Measurements from ENCODE around the gene JMJD8. TPM values are rescaled to one million over a fixed set of nuclear protein-coding genes. Genes with fewer than 3 reads are reported as not detected.
A peak's percentile ranks its signal among the peaks of the same experiment; 100 is the strongest.

Gene JMJD8
- total and polyA plus RNA-seq, 11 donors, result 36.2 to 103 (median 44.1) TPM

GRCh38 chr16:717450-718245 is 33.5 kb upstream of the JMJD8 start:
- Histone ChIP-seq H3K36me3 (peaks cover 0 to 4% (median 0%) of the 10 kb centered on the region in 9 donors), H3K27ac (no peak overlapping the region), H3K4me1 (peaks cover 4 to 61% (median 42%) of the 10 kb centered on the region in 12 donors), H3K27me3 (peaks cover 0 to 18% (median 0%) of the 10 kb centered on the region in 9 donors), H3K9me3 (no peaks in the 10 kb centered on the region), H3K4me3 (no peak overlapping the region)
- WGBS, 4 donors, result 75 to 86% (median 81%) methylated on average over 12 to 32 of the region's 32 CpGs
- intact Hi-C loops (cut with DNase I), result loop anchor here in 1 of 10 donors (5.0 kb wide), 1 partner anchor 340 kb away; no protein-coding TSS in a partner anchor
- no peak for DNase-seq
- TF ChIP-seq POLR2A (IDR thresholded peaks at IDR 0.05), result no peak
- TF ChIP-seq CTCF (IDR thresholded peaks at IDR 0.05), result no peak
- no peak for ATAC-seq

- WGBS, 4 donors, result 88 to 94% (median 92%) methylated on average over 18 to 29 of the region's 29 CpGs
- peaks cover 4 to 56% (median 40%) of the 10 kb centered on the region in 12 donors for H3K4me1 ChIP-seq
- no peak for ATAC-seq
- H3K4me3 ChIP-seq, result peak overlapping the region in 1 of 12 donors; percentile 93
- H3K27ac ChIP-seq, result no peak overlapping the region
- H3K9me3 ChIP-seq, result no peaks in the 10 kb centered on the region
- intact Hi-C loops (cut with DNase I), result loop anchor here in 1 of 10 donors (5.0 kb wide), 1 partner anchor 340 kb away; no protein-coding TSS in a partner anchor
- H3K27me3 ChIP-seq, result peaks cover 0 to 18% (median 0%) of the 10 kb centered on the region in 9 donors
- TF ChIP-seq CTCF (IDR thresholded peaks at IDR 0.05), result no peak
- no peak for TF ChIP-seq POLR2A (IDR thresholded peaks at IDR 0.05)
- no peak for DNase-seq
- peaks cover 0 to 4% (median 0%) of the 10 kb centered on the region in 9 donors for H3K36me3 ChIP-seq
Observed at GRCh38 chr16:716768-717325, 32.7 kb upstream of the JMJD8 start.

- H3K36me3 ChIP-seq, result peaks cover 0 to 4% (median 0%) of the 10 kb centered on the region in 9 donors
- ATAC-seq (no peak), DNase-seq (no peak)
- peak overlapping the region in 10 of 12 donors; percentile 62 to 93 (median 75) for H3K4me3 ChIP-seq
- peaks cover 0 to 22% (median 4%) of the 10 kb centered on the region in 9 donors for H3K27me3 ChIP-seq
- TF ChIP-seq POLR2A (IDR thresholded peaks at IDR 0.05) (no peak), CTCF (IDR thresholded peaks at IDR 0.05) (no peak)
- H3K27ac ChIP-seq, result peak overlapping the region in 2 of 12 donors; percentile 37 to 58
- H3K4me1 ChIP-seq, result peaks cover 0 to 56% (median 34%) of the 10 kb centered on the region in 12 donors
- no peaks in the 10 kb centered on the region for H3K9me3 ChIP-seq
- WGBS, 4 donors, result 19 to 37% (median 30%) methylated on average over 4 to 12 of the region's 12 CpGs
- intact Hi-C loops (cut with DNase I), result loop anchor here in 1 of 10 donors (5.0 kb wide), 1 partner anchor 341 kb away; no protein-coding TSS in a partner anchor
Observed at GRCh38 chr16:716200-716568, 32.0 kb upstream of the JMJD8 start.
